Coronary artery (tissue), 2 donors: ENCODE data around the gene PLOD1.
"Not testable (repeated sequence)": the region's sequence is repeated elsewhere in the genome, so short reads cannot be mapped to it uniquely, and the experiment has no call there.

ENCODE experiments used
- DNase-seq: peaks from one replicate; pipeline ENCODE4 v3.0.0-alpha.2; 2017; ENCODE audit warnings: low spot score
- H3K27ac ChIP-seq, 2 donors: fragments of 200-600 bp; sonication (generic); one replicate each; pipeline ENCODE4 v1.5.1; 2016 to 2019
- H3K4me3 ChIP-seq: fragments of 200-600 bp; sonication (generic); 2 replicates; pipeline ENCODE4 v1.5.1; 2016; ENCODE audit warnings: mild to moderate bottlenecking, moderate library complexity
- CTCF ChIP-seq: fragments of 200-600 bp; sonication (generic); IDR thresholded peaks from one replicate; pipeline ENCODE4 v1.5.1; 2019; ENCODE audit warnings: antibody characterized with exemption

Gene PLOD1

DNA sequence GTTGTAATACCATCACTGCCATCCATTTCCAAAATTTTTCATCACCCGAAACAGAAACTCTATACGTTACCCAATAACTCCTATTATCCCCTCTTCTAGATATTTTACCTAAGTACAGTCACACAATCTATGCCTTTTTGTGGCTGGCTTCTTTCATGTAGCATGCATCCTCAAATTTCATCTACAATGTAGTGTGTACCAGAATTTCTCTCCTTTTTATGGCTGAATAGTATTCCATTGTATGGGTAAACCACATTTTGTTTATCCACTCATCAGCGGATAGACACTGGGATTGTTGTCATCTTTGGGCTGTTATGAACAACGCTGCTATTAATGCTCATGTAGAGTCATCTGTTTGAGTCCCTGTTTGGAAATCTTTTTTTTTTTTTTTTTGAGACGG, 29.5 kb upstream of the PLOD1 start:
- no peak overlapping the region for H3K27ac ChIP-seq
- H3K4me3 ChIP-seq, result no peak overlapping the region
- no peak for TF ChIP-seq CTCF
- DNase-seq, result no peak

DNA sequence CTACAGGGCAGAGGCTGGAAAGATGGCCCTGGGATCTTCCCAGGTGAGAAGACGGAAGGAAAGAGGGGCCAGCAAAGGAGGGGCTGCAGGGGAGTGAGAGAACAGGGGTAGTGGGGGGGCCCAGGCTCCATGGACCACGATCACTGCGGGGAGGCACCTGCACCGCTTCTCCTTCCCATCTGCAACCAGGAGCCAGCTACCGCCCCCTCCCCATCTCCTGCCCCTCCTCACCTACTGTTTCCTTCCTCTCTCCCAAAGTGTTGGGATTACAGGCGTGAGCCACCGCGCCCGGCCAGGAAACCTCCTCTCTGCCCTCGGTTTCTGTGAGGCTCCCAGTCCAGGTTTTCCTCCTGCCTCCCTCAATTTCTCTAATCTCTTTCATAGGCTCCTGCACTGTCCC, 27.6 kb upstream of the PLOD1 start:
- Histone ChIP-seq H3K4me3 (no peak overlapping the region), H3K27ac (no peak overlapping the region)
- TF ChIP-seq CTCF, result no peak
- no peak for DNase-seq

DNA sequence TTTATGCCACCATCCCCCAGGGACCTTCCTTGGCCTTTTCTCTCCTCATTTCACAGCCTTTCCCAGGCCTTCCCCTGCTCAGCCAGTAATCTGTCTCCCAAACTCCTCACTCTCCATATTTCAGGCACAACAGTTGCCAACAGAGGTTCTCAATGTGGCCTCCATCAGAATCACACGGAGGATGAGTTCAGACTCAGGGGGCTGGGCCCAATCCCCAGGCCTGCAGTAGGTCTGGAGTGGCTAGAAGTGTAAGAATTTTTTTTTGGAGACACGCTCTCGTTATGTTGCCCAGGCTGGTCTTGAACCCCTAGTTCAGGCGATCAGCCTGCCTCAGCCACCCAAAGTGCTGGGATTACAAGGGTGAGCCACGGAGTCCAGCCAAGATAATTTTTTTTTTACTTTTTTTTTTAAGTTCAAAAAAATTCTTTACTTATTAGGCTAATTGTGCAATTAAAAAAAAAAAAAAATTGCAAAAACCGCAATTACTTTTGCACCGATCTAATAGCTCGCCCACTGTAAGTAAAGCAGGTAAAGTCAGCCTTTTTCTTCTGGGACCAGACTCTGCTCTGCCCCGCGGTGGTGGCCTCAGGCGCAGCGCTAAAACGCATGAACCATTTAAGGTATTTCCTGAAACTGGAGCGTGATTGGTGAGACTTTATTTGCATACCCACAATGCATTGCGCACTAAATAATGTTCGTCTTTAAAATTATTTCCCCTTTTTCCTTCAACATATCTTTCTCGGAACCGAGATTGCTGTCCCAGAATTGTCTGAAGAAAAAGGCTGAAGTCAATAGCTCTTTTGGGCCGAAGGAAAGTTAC, 27.0 kb upstream of the PLOD1 start:
- TF ChIP-seq CTCF, result peak; percentile 85
- H3K4me3 ChIP-seq, result peak overlapping the region; percentile 80
- DNase-seq, result peak; percentile 96
- peak overlapping the region; percentile 90 to 98 for H3K27ac ChIP-seq

DNA sequence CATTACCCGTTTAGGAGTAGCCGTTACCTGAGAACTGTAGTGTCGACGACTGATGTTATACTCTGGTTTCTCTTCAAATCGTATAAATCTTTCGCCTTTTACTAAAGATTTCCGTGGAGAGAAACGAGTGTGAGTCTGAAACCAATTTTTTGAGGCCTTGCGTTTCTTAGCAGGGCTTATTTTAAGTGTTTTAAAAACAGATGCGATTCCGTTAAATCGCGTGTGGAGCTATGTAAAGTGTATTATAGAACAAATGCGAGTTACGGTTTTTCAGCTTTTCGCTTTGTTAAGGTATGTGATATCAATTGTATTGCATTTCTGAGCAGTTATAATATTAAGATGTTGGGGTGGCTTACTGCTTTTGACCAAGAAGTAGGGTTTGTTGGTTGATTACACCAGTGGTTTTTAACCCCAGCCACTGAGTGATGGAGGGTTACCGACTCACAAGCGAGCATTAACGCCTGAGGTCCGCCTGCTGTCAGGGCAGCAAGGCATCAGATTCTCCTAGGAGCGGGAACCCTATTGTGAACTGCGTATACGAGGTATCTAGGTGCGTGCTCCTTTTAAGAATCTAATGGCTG, 26.3 kb upstream of the PLOD1 start:
- peak; percentile 82 for DNase-seq
- TF ChIP-seq CTCF, result no peak
- Histone ChIP-seq H3K27ac (peak overlapping the region; percentile 90 to 98), H3K4me3 (peak overlapping the region; percentile 80)

GRCh38 chr1:11910914-11911228, 23.6 kb upstream of the PLOD1 start:
- DNase-seq, H3K4me3 ChIP-seq: not testable (repeated sequence)
- H3K27ac ChIP-seq, result peak overlapping the region in 1 of 2 donors; percentile 98

DNA sequence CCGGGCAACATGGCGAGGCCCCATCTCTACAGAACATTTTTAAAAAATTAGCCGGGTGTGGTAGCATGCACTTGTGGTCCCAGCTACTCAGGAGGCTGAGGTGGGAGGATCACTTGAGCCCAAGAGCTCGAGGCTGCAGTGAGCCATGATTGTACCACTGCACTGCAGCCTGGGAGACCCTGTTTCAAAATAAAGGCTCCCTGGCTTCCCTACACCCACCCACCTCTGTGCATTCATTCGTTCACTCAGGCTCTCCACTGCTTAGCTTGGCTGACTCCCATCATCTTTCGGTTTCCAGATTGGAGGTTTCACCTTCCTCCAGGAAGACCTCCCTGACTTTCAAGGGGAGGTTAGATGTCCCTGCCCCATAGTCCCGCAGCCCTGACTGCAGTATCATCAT, 22.5 kb upstream of the PLOD1 start:
- no peak for TF ChIP-seq CTCF
- no peak overlapping the region for H3K4me3 ChIP-seq
- H3K27ac ChIP-seq, result no peak overlapping the region
- DNase-seq, result no peak

- H3K27ac ChIP-seq, H3K4me3 ChIP-seq, DNase-seq: not testable (repeated sequence)
Observed at GRCh38 chr1:11912482-11913216, 21.9 kb upstream of the PLOD1 start.

GRCh38 chr1:11913291-11913690, 21.2 kb upstream of the PLOD1 start:
- DNase-seq, result no peak
- no peak for TF ChIP-seq CTCF
- Histone ChIP-seq H3K4me3 (no peak overlapping the region), H3K27ac (no peak overlapping the region)
